ENCODE data around the gene PJA2.
"Not testable (repeated sequence)": the region's sequence is repeated elsewhere in the genome, so short reads cannot be mapped to it uniquely, and the experiment has no call there.

Gene PJA2, protein sequence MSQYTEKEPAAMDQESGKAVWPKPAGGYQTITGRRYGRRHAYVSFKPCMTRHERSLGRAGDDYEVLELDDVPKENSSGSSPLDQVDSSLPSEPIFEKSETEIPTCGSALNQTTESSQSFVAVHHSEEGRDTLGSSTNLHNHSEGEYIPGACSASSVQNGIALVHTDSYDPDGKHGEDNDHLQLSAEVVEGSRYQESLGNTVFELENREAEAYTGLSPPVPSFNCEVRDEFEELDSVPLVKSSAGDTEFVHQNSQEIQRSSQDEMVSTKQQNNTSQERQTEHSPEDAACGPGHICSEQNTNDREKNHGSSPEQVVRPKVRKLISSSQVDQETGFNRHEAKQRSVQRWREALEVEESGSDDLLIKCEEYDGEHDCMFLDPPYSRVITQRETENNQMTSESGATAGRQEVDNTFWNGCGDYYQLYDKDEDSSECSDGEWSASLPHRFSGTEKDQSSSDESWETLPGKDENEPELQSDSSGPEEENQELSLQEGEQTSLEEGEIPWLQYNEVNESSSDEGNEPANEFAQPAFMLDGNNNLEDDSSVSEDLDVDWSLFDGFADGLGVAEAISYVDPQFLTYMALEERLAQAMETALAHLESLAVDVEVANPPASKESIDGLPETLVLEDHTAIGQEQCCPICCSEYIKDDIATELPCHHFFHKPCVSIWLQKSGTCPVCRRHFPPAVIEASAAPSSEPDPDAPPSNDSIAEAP

DNA sequence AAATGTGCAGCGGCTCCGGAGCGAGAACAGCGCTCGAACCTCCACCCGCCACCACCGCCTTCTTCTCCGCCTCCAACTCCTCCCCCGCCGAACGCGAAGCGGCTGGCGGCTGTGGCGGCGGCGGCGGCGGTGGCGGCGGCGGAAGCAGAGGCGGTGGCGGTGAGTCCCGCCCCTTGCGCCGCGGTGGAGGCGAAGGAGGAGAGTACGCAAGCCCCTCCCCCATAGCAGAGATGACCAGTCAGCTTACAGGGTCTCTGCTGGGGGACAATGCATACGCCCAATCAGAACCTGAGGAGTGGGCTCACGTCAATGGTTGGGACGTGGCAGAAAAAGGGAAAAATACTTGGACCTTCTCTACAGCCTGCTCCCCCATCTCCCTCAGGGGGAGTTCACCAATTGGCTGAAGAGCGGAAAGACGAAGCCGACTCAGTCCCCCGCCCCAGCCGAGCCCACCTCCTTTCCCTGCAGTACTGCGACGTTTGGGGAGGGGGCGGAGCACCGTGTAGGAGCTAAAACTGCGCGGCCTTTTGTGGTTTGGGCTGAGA, at the start of gene PJA2:
Gene PJA2 (minus strand): TSS at position 131 of the 545 bp plus-strand sequence. CDS start 26,541 bp downstream, outside the sequence.
- DNase-seq (ENCODE audit: low spot score), result peak; percentile 97

DNA sequence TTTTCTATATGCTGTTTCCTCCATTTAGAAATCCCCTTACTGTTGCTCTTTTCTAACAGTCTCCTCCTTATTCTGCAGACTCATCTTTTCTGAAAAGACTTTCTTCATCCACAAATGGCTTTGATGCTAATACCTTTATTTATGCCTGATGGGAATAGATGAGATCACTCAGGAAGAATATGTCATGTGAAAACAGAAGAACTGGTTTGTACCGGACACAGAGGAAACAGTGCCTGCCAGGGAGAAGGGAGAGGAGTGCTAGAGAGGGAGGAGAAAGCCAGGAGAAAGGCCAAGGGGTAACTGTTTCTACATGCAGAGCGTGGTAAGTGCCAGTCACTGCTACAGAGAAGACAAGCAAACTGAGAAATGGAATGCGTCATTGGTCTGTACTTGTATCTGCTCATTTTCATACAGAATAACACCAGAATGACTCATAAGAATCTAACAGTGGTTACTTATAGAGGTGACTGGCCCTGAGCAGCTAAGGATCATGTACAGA, 45.9 kb upstream of the PJA2 start:
- DNase-seq (ENCODE audit: low spot score), result peak; percentile 83

DNA sequence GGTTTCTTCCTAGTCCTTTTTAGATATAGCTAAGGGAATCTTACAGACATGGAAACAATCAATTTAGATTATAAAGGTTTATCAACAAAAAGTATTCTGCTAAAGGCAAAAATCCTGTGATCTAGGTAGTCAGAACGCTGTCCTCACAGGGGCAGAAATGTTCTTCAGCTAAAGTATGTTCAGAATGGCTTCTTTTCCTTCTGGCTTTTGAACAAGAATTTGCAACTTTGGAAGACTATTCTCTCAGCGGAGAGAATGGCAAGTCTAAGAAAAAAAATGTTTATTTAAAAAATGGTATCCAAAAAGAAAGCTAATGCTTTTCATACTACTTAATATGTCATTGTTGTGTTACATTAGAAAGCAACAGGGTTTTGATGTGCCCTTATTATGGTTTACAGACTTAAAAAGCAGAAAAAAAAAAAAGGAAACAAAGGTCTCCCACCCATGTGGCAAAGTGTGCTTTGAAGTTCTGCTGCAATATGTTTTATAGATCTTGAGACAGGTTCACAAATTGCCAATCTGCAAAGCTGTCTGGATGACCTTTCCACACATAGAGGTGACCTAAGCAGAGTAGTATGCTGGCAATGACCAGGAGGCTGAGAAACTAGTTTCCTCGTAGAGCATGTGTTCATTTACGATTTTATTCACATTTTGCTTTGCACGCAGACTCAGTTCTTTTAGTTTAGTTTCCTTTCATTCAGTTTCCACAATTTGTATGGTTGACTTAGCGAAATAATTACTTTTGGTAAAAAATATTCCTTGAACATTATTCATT, 45.1 kb upstream of the PJA2 start:
- DNase-seq (ENCODE audit: low spot score), result peak; percentile 42

DNA sequence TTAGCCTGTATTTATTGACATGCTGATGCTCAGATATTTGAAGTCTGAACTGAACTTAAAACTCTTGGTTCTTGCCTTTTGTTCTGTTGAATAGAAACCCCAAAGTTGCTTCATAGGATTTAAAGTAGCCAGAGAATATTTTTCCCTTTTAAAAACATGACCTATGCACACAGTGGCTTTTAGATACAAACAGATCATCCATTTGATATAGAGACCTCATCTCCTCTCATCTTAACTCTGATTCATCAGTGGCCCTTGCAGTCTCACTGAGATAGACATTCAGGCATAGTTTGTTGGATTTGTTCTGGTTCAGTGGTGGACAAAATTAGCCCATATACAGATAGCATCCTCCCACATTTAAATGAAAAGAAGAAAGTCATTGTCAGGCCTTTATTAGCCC, 43.5 kb upstream of the PJA2 start:
- no peak for DNase-seq (ENCODE audit: low spot score)

DNA sequence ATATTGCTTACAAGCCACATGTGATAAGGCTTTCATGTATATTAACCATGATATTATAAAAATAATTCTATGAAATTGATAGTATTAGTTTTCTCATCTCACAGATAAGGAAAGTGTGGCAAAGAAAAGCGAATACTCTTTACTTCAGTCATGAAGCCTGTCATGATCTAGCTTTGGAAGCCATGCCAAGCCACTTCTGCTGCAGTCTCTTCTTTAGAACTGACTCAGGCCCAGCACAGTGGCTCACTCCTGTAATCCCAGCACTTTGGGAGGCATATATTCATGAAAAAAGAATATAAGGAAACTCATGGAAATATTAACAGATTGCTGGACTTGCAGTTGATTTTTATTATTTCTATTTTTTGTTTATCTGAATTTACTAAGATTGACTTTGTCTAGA, 42.9 kb upstream of the PJA2 start:
- DNase-seq (ENCODE audit: low spot score), result no peak

DNA sequence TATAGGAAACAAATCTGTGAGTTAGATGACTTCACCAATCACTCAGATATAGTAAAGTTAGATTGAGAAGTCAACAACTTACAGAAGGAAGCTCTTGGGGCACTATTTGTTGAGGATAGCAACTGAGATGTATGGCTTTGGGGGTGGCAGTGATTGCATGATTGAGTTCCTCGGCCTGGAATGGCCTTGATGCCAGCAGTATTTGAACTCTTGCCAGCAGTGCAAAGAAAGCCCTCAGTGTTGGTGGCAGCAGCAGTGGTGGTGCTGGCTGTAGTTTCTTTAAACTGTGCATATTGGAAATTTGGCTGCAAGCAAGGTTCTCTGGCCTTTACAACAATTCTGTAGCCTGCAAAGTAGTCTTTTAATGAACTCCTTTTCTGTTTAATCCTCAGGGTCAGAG, 41.4 kb upstream of the PJA2 start:
- no peak for DNase-seq (ENCODE audit: low spot score)

DNA sequence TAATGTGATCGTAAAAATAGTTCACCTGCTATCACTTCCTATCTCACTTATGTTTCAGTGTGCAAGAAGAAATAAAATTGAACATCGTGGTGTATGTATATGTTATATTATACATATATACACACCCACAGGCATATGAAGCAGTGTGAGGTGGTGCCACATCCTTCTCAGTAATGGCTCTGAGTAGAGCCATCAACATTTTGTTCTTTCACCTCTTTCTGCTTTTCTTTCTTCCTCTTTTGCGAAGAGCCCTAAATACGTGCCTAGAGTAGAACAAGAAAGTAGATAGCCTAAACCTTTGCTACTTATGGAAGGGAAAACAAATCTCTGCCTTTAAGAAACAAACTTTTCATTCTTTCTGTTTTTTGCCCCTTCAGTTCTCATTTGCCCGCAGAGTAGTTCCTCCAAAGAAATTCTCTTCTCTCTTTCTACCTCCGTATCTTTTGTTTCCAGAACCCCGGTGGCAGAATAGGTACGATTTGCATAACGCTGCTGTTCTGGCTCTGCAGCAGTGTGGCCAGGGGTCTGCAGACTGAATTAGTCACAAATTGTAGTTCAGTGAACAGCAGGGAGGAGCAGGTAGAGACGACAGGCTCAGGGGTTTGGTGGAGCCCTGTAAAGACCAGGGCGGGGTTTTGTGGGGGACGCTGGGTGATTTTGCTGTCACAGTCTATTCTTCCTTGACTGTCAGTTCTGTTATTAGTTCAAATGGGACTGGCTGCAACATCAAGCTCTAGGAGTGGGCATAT, 40.5 kb upstream of the PJA2 start:
- DNase-seq (ENCODE audit: low spot score), result no peak

DNA sequence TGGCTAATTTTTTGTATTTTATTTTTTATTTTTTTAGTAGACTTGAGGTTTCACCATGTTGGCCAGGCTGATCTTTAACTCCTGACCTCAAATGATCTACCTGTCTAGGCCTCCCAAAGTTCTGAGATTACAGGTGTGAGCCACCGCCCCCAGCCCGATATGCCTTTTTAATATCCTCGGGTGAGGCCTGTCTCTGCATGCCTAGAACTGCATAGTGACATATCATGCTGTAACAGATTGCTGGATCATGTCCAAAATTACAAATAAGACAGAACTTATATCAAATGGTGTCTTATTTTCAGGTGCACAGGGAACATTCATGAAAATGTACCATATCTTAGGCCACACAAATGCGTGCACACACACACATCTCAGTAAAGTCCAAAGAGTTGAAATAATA, 39.1 kb upstream of the PJA2 start:
- DNase-seq (ENCODE audit: low spot score), result no peak

DNA sequence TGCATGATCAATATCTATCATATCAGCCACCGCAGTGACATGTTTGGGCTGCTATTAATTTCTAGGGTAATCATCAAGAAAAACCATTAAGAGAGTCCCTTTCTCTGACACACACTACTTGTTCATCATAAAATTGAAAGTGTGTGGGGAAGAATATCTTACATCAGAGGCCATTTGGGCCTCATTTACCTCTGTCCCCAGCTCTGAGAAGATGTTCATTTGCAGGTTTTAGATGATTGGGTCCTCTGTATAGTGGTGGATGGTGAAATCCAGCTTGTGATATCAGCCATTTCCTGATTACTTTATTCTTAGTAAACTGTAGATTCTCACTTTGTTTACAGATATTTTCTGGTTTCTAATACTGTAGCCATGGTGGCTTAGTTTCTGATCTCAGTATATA, 29.8 kb upstream of the PJA2 start:
- no peak for DNase-seq (ENCODE audit: low spot score)

DNA sequence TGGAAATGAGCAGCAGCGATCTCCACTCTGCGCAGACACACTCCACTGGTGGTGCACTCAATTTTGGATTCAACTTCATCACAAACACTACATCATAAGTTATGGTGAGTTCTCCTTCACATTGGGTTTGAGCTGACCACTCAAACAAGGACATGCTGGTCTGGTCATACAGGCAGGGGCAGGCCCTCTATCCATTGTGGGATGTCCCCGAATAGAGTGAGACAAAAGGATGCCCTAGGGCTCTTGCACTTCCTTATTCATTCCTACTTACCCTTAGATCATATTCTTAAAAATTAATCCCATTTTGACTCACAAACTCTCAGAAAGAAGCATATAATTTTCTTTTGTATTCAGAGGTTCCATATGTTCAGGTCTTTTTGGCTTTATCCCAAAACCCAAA, 16.3 kb upstream of the PJA2 start:
- DNase-seq (ENCODE audit: low spot score), result no peak

DNA sequence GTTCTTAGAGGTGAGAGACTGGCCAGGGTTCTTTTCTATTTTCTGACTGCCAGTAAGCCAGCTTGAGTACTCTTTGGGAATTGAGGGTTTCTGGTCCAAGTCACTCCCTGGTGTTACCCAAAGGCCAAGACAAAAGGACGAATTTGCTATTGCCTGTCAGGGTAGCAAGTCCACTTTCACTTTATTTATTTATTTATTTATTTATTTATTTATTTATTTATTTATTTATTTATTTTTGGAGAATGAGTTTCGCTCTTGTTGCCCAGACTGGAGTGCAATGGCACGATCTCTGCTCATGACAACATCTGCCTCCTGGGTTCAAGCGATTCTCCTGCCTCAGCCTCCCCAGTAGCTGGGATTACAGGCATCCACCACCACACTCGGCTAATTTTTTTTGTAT, 15.7 kb upstream of the PJA2 start:
- DNase-seq (ENCODE audit: low spot score), result not testable (repeated sequence)

DNA sequence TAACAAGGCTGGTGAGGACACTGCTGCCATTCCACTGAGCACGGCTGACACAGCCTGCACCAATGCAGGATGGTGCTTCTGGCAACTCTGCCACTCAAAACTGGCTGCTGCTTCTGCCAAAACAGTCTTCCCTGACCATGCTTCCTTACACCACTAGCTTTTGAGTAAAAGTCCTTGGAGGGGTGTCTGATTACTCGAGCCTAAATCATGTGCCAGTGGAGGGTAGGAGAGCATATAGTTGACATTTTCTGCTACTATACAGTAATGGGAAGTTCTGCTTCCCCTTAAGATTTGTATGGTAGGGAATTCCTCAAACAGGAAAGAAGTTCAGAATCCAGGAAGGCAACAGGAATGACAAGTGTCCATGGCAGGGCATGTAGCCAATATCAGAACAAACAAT, 12.2 kb upstream of the PJA2 start:
- DNase-seq (ENCODE audit: low spot score), result no peak

DNA sequence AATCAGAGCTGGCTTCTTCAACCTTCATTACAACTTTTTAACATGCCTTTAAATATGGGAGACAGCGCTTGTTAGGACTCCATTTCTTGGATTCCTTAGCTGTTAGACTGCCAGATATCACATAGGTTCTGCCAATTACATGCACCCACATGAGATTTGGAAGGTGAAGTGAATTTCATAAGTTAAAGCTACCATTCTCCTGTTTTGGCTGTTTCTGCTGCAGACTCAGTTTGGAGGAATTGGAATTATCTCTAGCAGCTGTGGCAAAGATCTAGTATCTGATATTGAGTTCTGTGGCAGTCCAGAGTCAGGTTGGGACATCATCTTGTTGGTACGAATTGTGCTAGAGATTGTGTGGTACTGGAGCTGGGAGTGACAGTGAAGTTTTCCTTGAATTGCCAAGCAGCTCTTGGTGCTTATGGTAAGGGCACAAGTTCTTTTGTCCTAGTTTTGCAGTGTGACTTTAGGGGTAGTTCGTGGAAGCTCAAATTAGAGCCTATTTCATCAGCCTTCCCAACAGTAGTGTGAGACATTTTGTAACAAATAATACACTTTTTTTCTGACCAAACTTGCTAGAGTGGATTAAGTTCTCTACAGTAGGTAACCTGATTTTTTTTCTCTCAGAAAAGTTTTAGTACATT, 9.1 kb upstream of the PJA2 start:
- no peak for DNase-seq (ENCODE audit: low spot score)

DNA sequence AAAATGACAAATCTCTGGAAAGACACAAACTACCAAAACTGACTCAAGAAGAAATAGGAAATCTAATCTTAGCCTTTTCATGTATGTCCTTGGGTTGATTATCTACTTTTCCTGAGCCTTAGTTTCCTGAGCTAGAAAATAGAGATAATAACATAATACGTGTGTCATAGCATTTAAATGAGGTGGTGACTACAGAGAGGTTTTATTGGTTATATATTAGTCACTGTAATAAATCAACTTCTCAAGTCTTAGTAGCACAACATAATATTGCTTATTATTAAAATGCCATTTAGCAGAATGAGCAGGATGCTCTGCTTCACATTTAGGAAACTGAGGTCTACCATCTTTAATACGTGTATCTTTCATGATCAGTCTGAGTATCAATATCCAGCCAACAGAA, 7.1 kb upstream of the PJA2 start:
- no peak for DNase-seq (ENCODE audit: low spot score)

DNA sequence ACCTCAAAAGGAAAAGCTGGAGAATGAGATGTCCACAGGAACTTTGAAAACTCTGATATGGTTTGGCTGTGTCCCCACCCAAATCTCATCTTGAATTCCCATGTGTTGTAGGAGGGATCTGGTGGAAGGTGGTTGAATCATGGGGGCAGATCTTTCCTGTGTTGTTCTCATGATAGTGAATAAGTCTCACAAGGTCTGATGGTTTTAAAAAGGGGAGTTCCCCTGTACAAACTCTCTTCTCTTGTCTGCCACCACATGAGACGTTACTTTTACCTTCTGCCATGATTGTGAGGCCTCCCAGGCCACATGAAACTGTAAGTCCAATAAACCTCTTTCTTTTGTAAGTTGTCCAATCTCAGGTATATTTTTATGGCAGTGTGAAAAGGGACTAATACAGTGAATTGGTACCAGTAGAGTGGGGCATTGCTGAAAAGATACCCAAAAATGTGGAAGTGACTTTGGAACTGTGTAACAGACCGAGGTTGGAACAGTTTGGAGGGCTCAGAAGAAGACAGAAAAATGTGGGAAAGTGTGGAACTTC, 4.2 kb upstream of the PJA2 start:
- DNase-seq (ENCODE audit: low spot score), result not testable (repeated sequence)

DNA sequence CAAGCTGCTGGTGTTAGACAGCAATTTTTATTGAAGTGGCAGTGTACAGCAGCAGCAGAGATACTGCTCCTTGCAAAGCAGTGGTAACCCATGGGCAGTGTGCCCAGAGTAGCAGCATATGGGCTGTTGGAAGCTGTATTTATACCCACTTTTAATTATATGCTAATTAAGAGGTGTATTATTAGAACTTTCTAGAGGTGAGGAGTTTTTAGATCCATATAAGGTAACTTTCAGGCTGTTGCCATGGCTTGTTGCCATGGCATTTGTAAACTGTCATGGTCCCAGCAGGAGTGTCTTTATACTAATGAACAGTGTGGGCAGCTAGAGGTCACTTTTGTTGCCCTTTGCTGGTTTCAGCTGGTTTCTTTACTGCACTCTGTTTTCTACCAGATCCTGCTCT, 3.7 kb upstream of the PJA2 start:
- no peak for DNase-seq (ENCODE audit: low spot score)

DNA sequence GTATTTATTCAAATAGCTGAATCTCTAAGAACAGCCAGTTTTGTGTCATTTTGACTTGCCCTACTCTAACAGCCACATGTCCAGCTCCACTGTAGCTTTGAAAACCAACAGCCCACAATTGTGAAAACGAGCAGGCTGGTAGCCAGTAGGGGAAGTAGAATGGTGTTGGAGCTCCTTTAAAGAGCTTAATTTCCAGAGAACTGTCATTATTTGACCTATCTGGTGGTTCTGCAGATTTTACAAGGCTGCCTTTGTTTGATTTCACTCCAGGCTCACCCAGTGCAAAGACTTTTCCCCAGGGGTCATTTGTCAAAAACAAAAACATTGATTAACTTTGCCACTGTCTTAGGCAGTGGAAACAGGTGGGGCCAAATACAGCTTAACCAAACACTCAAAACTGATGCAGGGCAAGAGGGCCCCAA, 3.2 kb upstream of the PJA2 start:
- DNase-seq (ENCODE audit: low spot score), result no peak

DNA sequence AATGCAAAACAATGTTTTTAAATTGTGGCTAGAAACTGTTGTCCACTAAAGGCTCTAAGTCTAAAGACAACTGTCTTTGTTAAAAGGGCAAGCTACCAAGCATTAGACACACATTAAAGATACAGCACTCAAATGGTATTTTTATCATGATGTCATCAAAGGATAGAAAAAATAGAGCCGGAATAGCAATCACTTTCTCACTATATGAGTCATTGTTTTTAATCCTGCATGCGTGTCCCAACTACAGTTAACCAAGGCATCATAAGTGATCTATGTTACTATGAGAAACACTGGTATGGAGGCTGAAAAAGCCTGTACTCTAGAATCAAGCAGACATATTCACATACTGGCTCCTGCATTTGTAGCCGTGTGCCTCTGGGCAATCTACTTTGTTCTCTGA, 1.9 kb upstream of the PJA2 start:
- DNase-seq (ENCODE audit: low spot score), result peak; percentile 69

DNA sequence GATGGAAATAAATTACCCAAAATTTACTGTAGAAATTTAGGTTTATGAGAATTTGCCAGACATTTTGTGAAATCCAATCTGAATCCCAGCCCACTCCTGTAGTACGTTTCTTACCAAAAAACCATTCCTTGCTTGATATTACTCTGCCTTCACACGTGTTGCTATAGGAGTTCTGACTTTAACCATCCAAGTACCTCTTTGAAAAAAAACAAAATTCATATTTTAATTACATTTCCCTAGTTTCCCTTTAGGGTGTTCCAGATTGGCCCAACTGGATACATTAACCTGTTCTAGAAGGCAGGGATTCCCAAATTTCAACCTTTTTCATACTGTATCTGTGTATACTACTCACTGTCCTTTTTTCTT, 1.4 kb upstream of the PJA2 start:
- DNase-seq (ENCODE audit: low spot score), result no peak

DNA sequence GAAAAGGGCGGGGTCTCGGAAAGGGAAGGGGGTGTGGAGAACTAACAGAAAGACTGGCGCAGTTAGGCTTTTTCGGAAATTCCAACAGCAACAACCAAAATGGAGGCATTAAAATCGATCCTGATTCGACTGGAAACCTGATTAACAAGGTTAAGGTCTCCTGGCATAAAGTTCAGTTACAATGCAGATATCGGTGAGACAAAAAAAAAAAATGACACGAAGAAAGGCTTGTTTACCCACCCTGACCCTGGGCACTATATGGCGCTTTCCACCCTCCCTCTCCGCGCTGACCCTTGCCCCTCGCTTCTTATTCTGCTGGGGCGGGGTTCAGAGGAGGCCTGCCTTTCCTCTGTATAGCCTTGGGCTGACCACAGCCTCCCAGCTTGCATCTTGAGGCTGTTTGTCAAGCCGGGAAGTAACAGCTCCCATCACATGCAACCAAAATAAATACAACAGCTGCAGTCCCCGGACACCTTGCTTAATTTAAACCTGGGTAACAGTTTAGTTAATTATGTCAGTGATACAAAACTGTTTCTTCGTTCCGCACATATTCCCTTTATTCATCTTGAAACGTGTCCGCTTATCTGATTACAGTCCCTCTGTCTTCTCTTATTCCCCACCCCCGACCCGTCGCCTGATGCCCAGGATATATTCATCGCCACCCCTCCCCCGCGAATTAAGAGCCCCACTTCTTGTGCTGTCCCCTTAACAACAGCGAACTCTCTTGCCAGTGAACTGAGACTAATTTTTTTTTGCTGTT, 795 bp upstream of the PJA2 start:
- DNase-seq (ENCODE audit: low spot score), result peak; percentile 59
